ENCODE measurements around the gene MC2R. TPM values are rescaled to one million over a fixed set of nuclear protein-coding genes. Genes with fewer than 3 reads are reported as not detected.

MC2R gene
- total RNA-seq, 4 donors from 2014 or later = 0.17 TPM; not detected in 3

DNA sequence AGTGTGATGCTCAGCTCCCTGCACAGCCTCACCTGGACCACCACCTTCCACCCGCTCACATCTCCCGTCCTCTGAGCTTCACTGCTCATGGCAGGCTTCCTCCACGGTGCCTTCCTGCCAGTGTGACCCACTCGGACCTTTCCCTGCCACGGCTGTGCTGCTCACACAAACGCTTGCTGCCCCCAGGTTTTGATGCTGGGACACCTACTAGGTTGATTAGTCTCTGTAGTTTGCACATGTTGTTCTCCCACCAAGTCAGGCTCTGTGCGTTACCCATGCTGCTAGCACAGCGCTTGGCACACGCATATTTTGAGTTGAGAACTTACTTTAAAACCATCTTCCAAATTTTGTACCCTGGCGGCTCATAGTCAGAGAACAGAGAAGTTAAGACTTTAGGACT lies 2.1 kb downstream of the MC2R start:
- WGBS = 76% methylated on average over 10 of the region's 10 CpGs
- H3K36me3 ChIP-seq = no peaks in the 10 kb centered on the region
- no peak overlapping the region for H3K27ac ChIP-seq (replicated peaks in 1 of 4)
- intact Hi-C loops (cut with DNase I) = loop anchor here (2.0 kb wide), 1 partner anchor 16 kb away; no protein-coding TSS in a partner anchor
- TF ChIP-seq POLR2A (IDR thresholded peaks at IDR 0.05; ENCODE audit: low read depth) (no peak), POLR2AphosphoS5 (IDR thresholded peaks at IDR 0.05) (no peak), EP300 (IDR thresholded peaks at IDR 0.05) (no peak)
- TF ChIP-seq, protein P1, sequence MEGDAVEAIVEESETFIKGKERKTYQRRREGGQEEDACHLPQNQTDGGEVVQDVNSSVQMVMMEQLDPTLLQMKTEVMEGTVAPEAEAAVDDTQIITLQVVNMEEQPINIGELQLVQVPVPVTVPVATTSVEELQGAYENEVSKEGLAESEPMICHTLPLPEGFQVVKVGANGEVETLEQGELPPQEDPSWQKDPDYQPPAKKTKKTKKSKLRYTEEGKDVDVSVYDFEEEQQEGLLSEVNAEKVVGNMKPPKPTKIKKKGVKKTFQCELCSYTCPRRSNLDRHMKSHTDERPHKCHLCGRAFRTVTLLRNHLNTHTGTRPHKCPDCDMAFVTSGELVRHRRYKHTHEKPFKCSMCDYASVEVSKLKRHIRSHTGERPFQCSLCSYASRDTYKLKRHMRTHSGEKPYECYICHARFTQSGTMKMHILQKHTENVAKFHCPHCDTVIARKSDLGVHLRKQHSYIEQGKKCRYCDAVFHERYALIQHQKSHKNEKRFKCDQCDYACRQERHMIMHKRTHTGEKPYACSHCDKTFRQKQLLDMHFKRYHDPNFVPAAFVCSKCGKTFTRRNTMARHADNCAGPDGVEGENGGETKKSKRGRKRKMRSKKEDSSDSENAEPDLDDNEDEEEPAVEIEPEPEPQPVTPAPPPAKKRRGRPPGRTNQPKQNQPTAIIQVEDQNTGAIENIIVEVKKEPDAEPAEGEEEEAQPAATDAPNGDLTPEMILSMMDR (IDR thresholded peaks at IDR 0.05) = no peak
- H3K4me1 ChIP-seq = peaks cover 0 to 18% (median 10%) of the 10 kb centered on the region in 4 donors
- H3K4me3 ChIP-seq = no peak overlapping the region
- H3K27me3 ChIP-seq = no peaks in the 10 kb centered on the region
- H3K9me3 ChIP-seq = no peaks in the 10 kb centered on the region
- DNase-seq (ENCODE audit: extremely low spot score) = peak; percentile 86

DNA sequence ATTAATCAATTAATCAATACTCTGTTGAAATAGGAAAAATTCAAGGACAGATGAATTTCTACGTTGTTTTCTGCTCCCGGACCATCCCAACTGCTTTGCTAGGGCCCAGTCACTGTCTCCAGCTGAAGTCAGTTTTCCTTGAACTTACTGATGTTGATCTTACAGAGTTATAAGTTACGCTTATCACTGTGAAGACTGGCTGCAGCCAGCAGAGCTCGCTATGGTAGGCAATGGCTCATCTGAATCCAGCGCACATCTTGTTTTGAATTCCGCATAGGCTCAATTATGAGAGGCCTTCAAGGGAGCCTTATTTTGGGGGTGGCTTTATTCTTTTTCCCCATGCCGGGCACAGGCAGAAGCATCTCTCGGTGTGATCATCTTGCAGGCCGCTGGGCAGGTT lies 2.7 kb downstream of the MC2R start:
- H3K9me3 ChIP-seq = no peaks in the 10 kb centered on the region
- 80% methylated on average over 9 of the region's 9 CpGs for WGBS
- peak; percentile 84 for DNase-seq (ENCODE audit: extremely low spot score)
- H3K4me1 ChIP-seq = peaks cover 0 to 18% (median 10%) of the 10 kb centered on the region in 4 donors
- intact Hi-C loops (cut with DNase I) = loop anchor here (2.0 kb wide), 1 partner anchor 16 kb away; no protein-coding TSS in a partner anchor
- no peak overlapping the region for H3K27ac ChIP-seq (replicated peaks in 1 of 4)
- H3K4me3 ChIP-seq = no peak overlapping the region
- no peaks in the 10 kb centered on the region for H3K27me3 ChIP-seq
- H3K36me3 ChIP-seq = no peaks in the 10 kb centered on the region
- no peak for TF ChIP-seq EP300 (IDR thresholded peaks at IDR 0.05)
- TF ChIP-seq POLR2AphosphoS5 (IDR thresholded peaks at IDR 0.05) = no peak
- no peak for TF ChIP-seq POLR2A (IDR thresholded peaks at IDR 0.05; ENCODE audit: low read depth)
- TF ChIP-seq, protein P1 (IDR thresholded peaks at IDR 0.05) = no peak

DNA sequence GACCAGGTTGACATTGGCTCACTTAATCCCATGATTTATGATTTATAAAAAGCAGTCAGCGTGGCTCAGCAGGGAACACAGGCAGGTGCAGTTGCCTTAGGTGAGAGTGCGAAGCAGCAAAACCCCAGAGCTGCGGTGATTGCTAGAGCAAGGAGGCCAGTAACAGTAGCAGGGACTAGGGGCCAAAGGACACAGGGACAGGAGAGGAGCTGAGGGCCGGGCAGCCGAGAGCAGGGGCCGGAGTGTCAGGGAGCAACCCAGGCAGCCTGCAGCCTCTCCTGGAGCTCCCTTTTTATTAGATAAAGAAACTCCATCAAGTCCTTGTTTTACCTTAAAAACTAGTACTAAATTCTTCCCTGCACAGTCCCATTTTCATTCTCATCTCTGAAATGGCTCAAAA lies 4.3 kb downstream of the MC2R start:
- Histone ChIP-seq H3K27ac (replicated peaks in 1 of 4) (no peak overlapping the region), H3K27me3 (no peaks in the 10 kb centered on the region), H3K4me3 (no peak overlapping the region), H3K36me3 (no peaks in the 10 kb centered on the region), H3K4me1 (peaks cover 0 to 11% (median 6%) of the 10 kb centered on the region in 4 donors), H3K9me3 (no peaks in the 10 kb centered on the region)
- no peak for DNase-seq (ENCODE audit: extremely low spot score)
- TF ChIP-seq, protein P1 (IDR thresholded peaks at IDR 0.05) = no peak
- TF ChIP-seq POLR2A (IDR thresholded peaks at IDR 0.05; ENCODE audit: low read depth) = no peak
- intact Hi-C loops (cut with DNase I) = no loop called here
- 74% methylated on average over 6 of the region's 6 CpGs for WGBS

DNA sequence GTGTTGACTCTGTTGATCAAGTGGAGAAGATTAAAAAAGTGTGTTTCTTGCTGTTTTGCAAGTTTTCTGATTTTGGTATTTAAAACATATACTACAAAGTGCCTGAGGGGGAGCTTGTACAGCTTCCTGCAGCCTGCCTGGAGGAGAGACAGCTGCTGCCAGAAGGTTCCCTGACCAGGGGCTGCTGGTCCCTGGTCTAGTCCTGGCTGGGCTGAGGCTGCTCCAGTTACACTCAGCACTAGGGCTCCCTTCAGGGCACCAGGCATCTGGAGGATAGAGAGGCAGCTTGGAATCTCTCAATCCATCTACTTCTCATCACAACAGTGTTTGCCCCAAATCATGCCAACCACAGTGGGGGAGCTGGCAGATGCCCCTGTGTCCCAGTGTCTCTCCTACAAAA lies 4.8 kb downstream of the MC2R start:
- no peaks in the 10 kb centered on the region for H3K36me3 ChIP-seq
- no peaks in the 10 kb centered on the region for H3K27me3 ChIP-seq
- H3K4me3 ChIP-seq = no peak overlapping the region
- TF ChIP-seq, protein P1 (IDR thresholded peaks at IDR 0.05) = no peak
- TF ChIP-seq EP300 (IDR thresholded peaks at IDR 0.05) (no peak), POLR2A (IDR thresholded peaks at IDR 0.05; ENCODE audit: low read depth) (no peak), POLR2AphosphoS5 (IDR thresholded peaks at IDR 0.05) (no peak)
- DNase-seq (ENCODE audit: extremely low spot score) = peak; percentile 64
- no peaks in the 10 kb centered on the region for H3K9me3 ChIP-seq
- intact Hi-C loops (cut with DNase I) = no loop called here
- peaks cover 0 to 6% (median 3%) of the 10 kb centered on the region in 4 donors for H3K4me1 ChIP-seq
- no peak overlapping the region for H3K27ac ChIP-seq (replicated peaks in 1 of 4)

Data from esophagus muscularis mucosa (tissue), 4 donors.